ENCODE measurements around the gene ZC3H6. TPM values are rescaled to one million over a fixed set of nuclear protein-coding genes. Genes with fewer than 3 reads are reported as not detected.
A peak's percentile ranks its signal among the peaks of the same experiment; 100 is the strongest.

Gene ZC3H6
- 2.3 and 3.0 TPM in 2 replicates for total RNA-seq

GRCh38 chr2:112275311-112275886, at the start of gene ZC3H6:
Gene ZC3H6, plus strand, starts transcription at chr2:112275597. Its CDS starts 398 bp downstream, at chr2:112275995.
- no peak for TF ChIP-seq CTCF (IDR thresholded peaks at IDR 0.05; ENCODE audit: insufficient read depth, low read depth, low read length)
- DNase-seq (ENCODE audit: low read depth): peak; percentile 99
- H3K4me3 ChIP-seq (ENCODE audit: low read depth, low read length): peak within 1 kb of the TSS; percentile 91

- peak; percentile 7 for DNase-seq (ENCODE audit: low read depth)
These were observed 46.0 kb upstream of the ZC3H6 start for GRCh38 chr2:112229348-112229747.

GRCh38 chr2:112230371-112230770, 45.0 kb upstream of the ZC3H6 start:
- TF ChIP-seq CTCF (IDR thresholded peaks at IDR 0.05; ENCODE audit: insufficient read depth, low read depth, low read length): no peak
- no peak overlapping the region for H3K4me3 ChIP-seq (ENCODE audit: low read depth, low read length)
- DNase-seq (ENCODE audit: low read depth): no peak

More at GRCh38 chr2:112229348-112229747, 46.0 kb upstream of the ZC3H6 start:
- H3K4me3 ChIP-seq (ENCODE audit: low read depth, low read length): no peak overlapping the region
- no peak for TF ChIP-seq CTCF (IDR thresholded peaks at IDR 0.05; ENCODE audit: insufficient read depth, low read depth, low read length)

GRCh38 chr2:112239862-112240261, 35.5 kb upstream of the ZC3H6 start:
- TF ChIP-seq CTCF (IDR thresholded peaks at IDR 0.05; ENCODE audit: insufficient read depth, low read depth, low read length): no peak
- no peak for DNase-seq (ENCODE audit: low read depth)
- H3K4me3 ChIP-seq (ENCODE audit: low read depth, low read length): no peak overlapping the region

- TF ChIP-seq CTCF (IDR thresholded peaks at IDR 0.05; ENCODE audit: insufficient read depth, low read depth, low read length): no peak
- no peak overlapping the region for H3K4me3 ChIP-seq (ENCODE audit: low read depth, low read length)
- no peak for DNase-seq (ENCODE audit: low read depth)
These were observed 33.0 kb upstream of the ZC3H6 start for GRCh38 chr2:112242384-112242783.

GRCh38 chr2:112243233-112243632, 32.2 kb upstream of the ZC3H6 start:
- DNase-seq (ENCODE audit: low read depth): no peak
- TF ChIP-seq CTCF (IDR thresholded peaks at IDR 0.05; ENCODE audit: insufficient read depth, low read depth, low read length): no peak
- H3K4me3 ChIP-seq (ENCODE audit: low read depth, low read length): no peak overlapping the region

- no peak for TF ChIP-seq CTCF (IDR thresholded peaks at IDR 0.05; ENCODE audit: insufficient read depth, low read depth, low read length)
- no peak for DNase-seq (ENCODE audit: low read depth)
- no peak overlapping the region for H3K4me3 ChIP-seq (ENCODE audit: low read depth, low read length)
These were observed 30.5 kb upstream of the ZC3H6 start for GRCh38 chr2:112244854-112245253.
